Measurements from ENCODE around the gene DEPDC5.

- TF ChIP-seq CTCF (IDR thresholded peaks at IDR 0.05) (no peak), EZH2 (IDR thresholded peaks at IDR 0.05) (no peak)
Observed at GRCh38 chr22:31942091-31942490, 188.3 kb downstream of the DEPDC5 start.

Data from neural progenitor cell (in vitro differentiated cells).